ENCODE results near the gene ATAD3A. TPM values are rescaled to one million over a fixed set of nuclear protein-coding genes. Genes with fewer than 3 reads are reported as not detected.

Gene ATAD3A
- total and polyA plus RNA-seq, 2 experiments from 2014 or later: 36.5 to 80.3 TPM

DNA sequence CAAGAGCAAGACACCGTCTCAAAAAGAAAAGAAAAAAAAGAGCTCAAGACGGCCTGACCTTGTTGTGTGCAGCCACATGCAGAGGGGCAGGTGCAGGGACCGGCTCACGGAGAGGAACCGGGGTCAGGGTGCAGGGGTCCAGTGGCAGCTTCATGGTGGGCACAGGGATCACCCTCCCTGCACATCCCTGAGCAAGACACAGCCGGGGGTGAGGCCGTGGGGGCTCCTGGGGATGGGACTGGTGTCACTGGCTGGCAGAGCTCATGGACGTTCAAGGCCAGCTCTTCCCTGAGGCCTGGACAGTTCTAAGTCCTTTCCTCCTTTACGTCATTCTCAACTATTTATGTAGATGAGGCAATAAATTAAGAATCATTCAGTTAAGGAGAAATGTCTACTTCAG is 35.0 kb downstream of the ATAD3A start:
- ATAC-seq: no peak
- H3K27ac ChIP-seq (ENCODE audit: low read depth): no peak overlapping the region
- peaks cover 13% of the 10 kb centered on the region for H3F3A ChIP-seq (replicated peaks; ENCODE audit: low read depth)
- no peak for TF ChIP-seq EZH2phosphoT487 (IDR thresholded peaks at IDR 0.05; ENCODE audit: unreplicated experiment)
- TF ChIP-seq, protein P1, sequence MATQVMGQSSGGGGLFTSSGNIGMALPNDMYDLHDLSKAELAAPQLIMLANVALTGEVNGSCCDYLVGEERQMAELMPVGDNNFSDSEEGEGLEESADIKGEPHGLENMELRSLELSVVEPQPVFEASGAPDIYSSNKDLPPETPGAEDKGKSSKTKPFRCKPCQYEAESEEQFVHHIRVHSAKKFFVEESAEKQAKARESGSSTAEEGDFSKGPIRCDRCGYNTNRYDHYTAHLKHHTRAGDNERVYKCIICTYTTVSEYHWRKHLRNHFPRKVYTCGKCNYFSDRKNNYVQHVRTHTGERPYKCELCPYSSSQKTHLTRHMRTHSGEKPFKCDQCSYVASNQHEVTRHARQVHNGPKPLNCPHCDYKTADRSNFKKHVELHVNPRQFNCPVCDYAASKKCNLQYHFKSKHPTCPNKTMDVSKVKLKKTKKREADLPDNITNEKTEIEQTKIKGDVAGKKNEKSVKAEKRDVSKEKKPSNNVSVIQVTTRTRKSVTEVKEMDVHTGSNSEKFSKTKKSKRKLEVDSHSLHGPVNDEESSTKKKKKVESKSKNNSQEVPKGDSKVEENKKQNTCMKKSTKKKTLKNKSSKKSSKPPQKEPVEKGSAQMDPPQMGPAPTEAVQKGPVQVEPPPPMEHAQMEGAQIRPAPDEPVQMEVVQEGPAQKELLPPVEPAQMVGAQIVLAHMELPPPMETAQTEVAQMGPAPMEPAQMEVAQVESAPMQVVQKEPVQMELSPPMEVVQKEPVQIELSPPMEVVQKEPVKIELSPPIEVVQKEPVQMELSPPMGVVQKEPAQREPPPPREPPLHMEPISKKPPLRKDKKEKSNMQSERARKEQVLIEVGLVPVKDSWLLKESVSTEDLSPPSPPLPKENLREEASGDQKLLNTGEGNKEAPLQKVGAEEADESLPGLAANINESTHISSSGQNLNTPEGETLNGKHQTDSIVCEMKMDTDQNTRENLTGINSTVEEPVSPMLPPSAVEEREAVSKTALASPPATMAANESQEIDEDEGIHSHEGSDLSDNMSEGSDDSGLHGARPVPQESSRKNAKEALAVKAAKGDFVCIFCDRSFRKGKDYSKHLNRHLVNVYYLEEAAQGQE (IDR thresholded peaks at IDR 0.05; ENCODE audit: unreplicated experiment): no peak
- TF ChIP-seq, protein P2, sequence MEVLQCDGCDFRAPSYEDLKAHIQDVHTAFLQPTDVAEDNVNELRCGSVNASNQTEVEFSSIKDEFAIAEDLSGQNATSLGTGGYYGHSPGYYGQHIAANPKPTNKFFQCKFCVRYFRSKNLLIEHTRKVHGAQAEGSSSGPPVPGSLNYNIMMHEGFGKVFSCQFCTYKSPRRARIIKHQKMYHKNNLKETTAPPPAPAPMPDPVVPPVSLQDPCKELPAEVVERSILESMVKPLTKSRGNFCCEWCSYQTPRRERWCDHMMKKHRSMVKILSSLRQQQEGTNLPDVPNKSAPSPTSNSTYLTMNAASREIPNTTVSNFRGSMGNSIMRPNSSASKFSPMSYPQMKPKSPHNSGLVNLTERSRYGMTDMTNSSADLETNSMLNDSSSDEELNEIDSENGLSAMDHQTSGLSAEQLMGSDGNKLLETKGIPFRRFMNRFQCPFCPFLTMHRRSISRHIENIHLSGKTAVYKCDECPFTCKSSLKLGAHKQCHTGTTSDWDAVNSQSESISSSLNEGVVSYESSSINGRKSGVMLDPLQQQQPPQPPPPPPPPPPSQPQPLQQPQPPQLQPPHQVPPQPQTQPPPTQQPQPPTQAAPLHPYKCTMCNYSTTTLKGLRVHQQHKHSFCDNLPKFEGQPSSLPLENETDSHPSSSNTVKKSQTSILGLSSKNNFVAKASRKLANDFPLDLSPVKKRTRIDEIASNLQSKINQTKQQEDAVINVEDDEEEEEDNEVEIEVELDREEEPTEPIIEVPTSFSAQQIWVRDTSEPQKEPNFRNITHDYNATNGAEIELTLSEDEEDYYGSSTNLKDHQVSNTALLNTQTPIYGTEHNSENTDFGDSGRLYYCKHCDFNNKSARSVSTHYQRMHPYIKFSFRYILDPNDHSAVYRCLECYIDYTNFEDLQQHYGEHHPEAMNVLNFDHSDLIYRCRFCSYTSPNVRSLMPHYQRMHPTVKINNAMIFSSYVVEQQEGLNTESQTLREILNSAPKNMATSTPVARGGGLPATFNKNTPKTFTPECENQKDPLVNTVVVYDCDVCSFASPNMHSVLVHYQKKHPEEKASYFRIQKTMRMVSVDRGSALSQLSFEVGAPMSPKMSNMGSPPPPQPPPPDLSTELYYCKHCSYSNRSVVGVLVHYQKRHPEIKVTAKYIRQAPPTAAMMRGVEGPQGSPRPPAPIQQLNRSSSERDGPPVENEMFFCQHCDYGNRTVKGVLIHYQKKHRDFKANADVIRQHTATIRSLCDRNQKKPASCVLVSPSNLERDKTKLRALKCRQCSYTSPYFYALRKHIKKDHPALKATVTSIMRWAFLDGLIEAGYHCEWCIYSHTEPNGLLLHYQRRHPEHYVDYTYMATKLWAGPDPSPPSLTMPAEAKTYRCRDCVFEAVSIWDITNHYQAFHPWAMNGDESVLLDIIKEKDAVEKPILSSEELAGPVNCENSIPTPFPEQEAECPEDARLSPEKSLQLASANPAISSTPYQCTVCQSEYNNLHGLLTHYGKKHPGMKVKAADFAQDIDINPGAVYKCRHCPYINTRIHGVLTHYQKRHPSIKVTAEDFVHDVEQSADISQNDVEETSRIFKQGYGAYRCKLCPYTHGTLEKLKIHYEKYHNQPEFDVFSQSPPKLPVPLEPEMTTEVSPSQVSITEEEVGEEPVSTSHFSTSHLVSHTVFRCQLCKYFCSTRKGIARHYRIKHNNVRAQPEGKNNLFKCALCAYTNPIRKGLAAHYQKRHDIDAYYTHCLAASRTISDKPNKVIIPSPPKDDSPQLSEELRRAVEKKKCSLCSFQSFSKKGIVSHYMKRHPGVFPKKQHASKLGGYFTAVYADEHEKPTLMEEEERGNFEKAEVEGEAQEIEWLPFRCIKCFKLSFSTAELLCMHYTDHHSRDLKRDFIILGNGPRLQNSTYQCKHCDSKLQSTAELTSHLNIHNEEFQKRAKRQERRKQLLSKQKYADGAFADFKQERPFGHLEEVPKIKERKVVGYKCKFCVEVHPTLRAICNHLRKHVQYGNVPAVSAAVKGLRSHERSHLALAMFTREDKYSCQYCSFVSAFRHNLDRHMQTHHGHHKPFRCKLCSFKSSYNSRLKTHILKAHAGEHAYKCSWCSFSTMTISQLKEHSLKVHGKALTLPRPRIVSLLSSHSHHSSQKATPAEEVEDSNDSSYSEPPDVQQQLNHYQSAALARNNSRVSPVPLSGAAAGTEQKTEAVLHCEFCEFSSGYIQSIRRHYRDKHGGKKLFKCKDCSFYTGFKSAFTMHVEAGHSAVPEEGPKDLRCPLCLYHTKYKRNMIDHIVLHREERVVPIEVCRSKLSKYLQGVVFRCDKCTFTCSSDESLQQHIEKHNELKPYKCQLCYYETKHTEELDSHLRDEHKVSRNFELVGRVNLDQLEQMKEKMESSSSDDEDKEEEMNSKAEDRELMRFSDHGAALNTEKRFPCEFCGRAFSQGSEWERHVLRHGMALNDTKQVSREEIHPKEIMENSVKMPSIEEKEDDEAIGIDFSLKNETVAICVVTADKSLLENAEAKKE (CRISPR knock-in tag; IDR thresholded peaks at IDR 0.05): no peak
- TF ChIP-seq, protein P3, sequence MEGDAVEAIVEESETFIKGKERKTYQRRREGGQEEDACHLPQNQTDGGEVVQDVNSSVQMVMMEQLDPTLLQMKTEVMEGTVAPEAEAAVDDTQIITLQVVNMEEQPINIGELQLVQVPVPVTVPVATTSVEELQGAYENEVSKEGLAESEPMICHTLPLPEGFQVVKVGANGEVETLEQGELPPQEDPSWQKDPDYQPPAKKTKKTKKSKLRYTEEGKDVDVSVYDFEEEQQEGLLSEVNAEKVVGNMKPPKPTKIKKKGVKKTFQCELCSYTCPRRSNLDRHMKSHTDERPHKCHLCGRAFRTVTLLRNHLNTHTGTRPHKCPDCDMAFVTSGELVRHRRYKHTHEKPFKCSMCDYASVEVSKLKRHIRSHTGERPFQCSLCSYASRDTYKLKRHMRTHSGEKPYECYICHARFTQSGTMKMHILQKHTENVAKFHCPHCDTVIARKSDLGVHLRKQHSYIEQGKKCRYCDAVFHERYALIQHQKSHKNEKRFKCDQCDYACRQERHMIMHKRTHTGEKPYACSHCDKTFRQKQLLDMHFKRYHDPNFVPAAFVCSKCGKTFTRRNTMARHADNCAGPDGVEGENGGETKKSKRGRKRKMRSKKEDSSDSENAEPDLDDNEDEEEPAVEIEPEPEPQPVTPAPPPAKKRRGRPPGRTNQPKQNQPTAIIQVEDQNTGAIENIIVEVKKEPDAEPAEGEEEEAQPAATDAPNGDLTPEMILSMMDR (conservative IDR thresholded peaks at IDR 0.05; ENCODE audit: low read depth in 2 of 2): no peak
- TF ChIP-seq EZH2 (IDR thresholded peaks at IDR 0.05; ENCODE audit: low read depth, unreplicated experiment): no peak
- TF ChIP-seq, protein P4, sequence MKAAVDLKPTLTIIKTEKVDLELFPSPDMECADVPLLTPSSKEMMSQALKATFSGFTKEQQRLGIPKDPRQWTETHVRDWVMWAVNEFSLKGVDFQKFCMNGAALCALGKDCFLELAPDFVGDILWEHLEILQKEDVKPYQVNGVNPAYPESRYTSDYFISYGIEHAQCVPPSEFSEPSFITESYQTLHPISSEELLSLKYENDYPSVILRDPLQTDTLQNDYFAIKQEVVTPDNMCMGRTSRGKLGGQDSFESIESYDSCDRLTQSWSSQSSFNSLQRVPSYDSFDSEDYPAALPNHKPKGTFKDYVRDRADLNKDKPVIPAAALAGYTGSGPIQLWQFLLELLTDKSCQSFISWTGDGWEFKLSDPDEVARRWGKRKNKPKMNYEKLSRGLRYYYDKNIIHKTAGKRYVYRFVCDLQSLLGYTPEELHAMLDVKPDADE (IDR thresholded peaks at IDR 0.05): no peak
- no peak for TF ChIP-seq NANOG (IDR thresholded peaks at IDR 0.05; ENCODE audit: borderline replicate concordance)
- TF ChIP-seq POLR2AphosphoS5 (IDR thresholded peaks at IDR 0.05; ENCODE audit: low read depth): no peak
- TF ChIP-seq JUNB (IDR thresholded peaks at IDR 0.05; ENCODE audit: unreplicated experiment): no peak
- TF ChIP-seq CREB1 (CRISPR knock-in tag; IDR thresholded peaks at IDR 0.05; ENCODE audit: low read depth): no peak
- TF ChIP-seq STAT1 (IDR thresholded peaks at IDR 0.05; ENCODE audit: unreplicated experiment): no peak
- TF ChIP-seq ZNF331 (CRISPR knock-in tag; IDR thresholded peaks at IDR 0.05; ENCODE audit: low read depth): no peak
- TF ChIP-seq ZNF114 (CRISPR knock-in tag; IDR thresholded peaks at IDR 0.05): no peak
- no peaks in the 10 kb centered on the region; the same call in 1 of the 2 replicates for H3K79me2 ChIP-seq (replicated peaks; ENCODE audit: insufficient read depth)
- no peaks in the 10 kb centered on the region for H3K9me2 ChIP-seq (ENCODE audit: insufficient read depth)
- no peak overlapping the region for H2AFZ ChIP-seq
- DNase-seq (ENCODE audit: low spot score): no peak
- H3K4me3 ChIP-seq: no peak overlapping the region
- H3K27ac Mint-ChIP-seq: no peak overlapping the region
- no peak overlapping the region for H3K4me3 Mint-ChIP-seq
- no peaks in the 10 kb centered on the region; the same call in 2 of the 3 replicates for H3K9me3 Mint-ChIP-seq
- H3K27me3 ChIP-seq (ENCODE audit: insufficient read depth): no peaks in the 10 kb centered on the region
- H3K36me3 Mint-ChIP-seq (ENCODE audit: low read depth): peaks cover 23% of the 10 kb centered on the region
- H3K27me3 Mint-ChIP-seq (ENCODE audit: insufficient read depth, low read depth, poor library complexity): no peaks in the 10 kb centered on the region
- H3K4me1 ChIP-seq (ENCODE audit: insufficient read depth): no peaks in the 10 kb centered on the region
- no peaks in the 10 kb centered on the region for H3K36me3 ChIP-seq (ENCODE audit: insufficient read depth)
- H4K20me1 ChIP-seq (replicated peaks; ENCODE audit: insufficient read depth): peaks cover 13% of the 10 kb centered on the region; the same call in 1 of the 2 replicates
- H3K4me1 Mint-ChIP-seq: no peaks in the 10 kb centered on the region; the same call in 2 of the 3 replicates
- no peak overlapping the region for H3K4me2 ChIP-seq

Measured in GM23338 (cell line).